T47D (cell line): ENCODE results near the gene TRUB1.

ENCODE experiments used
- DNase-seq, 2 experiments: peaks; one replicate each; pipeline versions ENCODE4 v3.0.0 to v3.0.0-alpha.2; 2011 to 2012; ENCODE audit warnings: low read depth in 1 of 2, low spot score in 1 of 2
- JUND ChIP-seq: IDR thresholded peaks from 2 replicates; pipeline ENCODE4 v1.6.1; 2012; ENCODE audit warnings: low read depth
- in situ Hi-C: cut with HindIII; loops from 2 replicates; pipeline ENCODE4 v1.10.0; 2016; ENCODE audit warnings: low sequenced_read_pairs, low pct_unique_long_range_greater_than_20kb

TRUB1 gene

DNA sequence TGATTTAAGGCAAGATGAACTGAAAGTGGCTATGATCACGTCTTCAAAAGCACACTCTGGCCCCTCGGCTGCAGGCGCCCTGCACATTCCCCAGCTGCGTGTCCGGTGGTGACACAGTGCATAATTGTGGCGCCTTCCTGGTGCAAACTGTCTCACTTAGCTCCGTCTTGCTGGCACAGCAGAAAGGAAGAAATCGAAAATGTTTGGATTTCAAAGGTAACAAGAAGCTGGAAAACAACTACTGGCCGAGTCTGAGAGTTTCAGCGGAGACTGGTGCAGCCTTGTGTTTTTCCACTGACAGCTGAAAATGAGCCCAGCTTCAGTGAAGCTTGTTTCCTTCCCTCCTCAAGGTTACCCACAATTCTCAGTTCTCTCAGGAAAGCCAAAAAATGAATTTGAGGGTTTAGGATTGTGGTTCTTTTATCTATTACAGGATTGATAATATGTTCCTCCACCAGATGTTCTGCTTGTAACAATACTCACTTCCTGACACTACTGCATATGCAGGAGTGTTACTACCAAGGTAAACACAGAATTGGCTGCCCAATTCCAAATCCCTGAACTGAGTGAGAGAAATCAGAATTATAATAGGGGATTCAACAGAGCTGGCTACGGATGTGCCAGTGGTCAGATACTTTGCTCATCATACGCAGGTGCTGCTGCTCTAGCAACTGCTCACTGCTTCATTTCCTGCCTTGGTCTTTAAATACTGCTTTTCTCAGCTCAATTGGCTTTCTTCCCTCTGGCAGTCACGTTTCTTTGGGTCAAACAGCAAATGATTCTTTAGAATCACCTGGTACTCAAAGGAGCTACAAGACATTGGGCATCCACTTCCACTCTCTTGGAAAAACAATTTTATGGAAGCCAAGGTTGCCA lies 63.7 kb downstream of the TRUB1 start:
- DNase-seq = no peak
- in situ Hi-C loops = no loop called here
- TF ChIP-seq JUND = no peak

DNA sequence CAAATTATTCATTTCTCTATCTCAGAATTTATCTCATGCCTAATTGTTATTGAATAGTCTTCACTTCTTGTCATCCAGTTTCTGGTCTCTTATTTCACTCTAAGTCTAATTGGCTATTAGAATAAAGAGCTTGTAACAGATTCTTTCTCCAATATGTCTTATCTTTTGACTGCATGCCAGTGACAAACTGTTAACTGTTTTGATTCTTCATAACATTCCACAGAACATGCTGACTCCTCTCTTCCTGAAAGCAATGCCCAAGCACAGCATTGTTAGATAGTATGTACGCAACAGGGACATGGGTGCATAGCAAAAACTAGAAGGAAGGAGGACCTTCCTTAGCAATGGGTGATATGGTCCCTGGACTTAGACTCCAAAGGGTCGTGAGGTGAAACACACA lies 65.4 kb downstream of the TRUB1 start:
- no peak for DNase-seq
- in situ Hi-C loops = no loop called here
- no peak for TF ChIP-seq JUND

DNA sequence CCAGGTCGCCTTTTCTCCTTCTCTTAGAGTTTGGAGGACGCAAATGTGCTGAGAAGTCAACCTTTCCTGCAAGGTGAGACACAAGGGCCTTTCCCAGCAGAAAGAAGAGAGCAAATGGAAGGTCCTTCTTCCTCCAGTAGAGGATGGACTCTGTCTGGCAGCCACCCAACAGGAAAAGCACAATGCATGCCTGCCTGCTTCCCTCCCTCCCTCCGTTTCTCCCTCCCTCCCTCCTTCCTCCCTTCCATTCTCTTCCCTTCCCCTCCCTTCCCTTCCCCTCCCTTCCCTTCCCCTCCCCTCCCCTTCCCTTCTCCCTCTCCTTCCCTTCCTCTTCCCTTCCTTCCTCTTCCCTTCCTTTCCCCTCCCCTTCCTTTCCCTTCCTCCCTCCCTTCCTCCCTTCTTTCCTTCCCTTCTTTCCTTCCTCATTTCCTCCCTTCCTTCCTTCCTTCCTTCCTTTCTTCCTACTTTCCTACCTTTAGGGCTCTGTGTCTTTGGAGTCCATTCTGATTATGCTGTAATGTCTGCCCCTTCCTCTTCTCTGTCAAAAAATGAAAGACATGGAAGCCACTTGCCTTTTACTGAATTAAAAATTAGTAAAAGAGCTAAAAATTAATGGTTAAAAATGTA lies 66.4 kb downstream of the TRUB1 start:
- DNase-seq = no peak
- no peak for TF ChIP-seq JUND
- in situ Hi-C loops = no loop called here

DNA sequence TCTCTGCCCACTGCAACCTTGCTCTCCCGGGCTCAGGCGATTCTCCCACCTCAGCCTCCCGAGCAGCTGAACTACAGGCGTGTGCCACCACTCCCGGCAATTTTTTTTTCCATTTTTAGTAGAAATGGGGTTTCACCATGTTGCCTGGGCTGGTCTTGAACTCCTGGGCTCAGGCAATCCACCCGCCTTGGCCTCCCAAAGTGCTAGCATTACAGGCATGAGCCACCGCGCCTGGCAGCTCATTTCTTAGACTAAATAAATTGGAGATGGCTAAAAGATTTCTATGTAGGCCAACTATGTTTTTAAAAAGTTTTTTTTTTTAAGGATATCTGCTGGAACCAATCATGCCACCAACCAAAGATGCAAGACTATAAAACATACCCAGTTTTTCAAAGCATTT lies 67.8 kb downstream of the TRUB1 start:
- TF ChIP-seq JUND = no peak
- no peak for DNase-seq
- in situ Hi-C loops = no loop called here

DNA sequence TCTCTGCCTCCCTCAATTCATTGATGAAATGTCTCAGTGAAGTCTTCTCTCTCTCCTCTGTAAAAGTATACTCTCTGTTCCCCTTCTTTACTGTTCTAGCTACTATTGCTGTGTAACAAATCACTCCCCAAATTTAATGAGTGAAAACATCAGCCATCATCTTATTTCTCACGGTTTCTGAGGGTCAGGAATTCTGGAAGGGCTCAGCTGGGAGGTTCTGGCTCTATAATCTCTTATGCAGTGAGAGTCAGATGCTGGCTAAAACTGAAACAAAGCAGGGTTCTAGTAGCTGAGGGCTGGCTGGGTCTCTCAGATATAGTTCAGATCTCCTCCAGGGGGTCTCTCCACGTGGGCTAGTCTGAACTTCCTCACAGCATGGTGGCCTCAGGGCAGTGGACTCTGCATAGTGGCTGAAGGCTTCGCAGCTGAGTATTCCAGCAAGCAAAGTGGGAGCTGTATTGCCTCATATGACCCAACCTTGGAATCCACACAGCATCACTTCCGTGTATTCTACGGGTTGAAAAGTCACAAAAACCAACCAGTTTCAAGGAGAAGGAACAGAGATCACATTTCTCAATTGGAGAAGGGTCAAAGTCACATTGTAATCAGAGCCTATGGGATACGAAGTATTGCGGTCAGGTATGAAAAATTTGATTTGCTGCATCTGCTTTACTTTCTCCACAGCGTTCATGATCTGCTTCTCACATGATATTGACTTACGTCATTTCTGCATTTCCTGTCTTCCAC lies 80.4 kb downstream of the TRUB1 start:
- no peak for TF ChIP-seq JUND
- in situ Hi-C loops = no loop called here
- no peak for DNase-seq

DNA sequence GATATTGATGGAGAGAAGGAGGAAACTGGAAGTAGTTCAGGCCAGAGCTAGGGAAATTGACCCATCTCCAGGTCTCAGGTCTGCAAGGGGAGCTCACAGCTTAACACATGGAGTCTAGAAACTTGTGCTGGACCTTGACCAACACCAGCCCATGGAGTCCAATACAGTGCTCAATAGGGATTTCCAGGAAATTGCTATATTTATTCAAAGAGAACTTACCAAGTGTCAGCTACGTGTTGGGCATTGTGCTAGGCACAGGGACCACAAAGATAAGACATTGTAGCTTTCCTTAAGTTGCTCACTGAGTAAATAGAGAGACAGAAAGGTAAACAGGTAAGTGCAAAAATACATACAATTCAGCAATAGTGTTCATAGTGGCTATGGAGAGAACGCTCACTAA lies 82.5 kb downstream of the TRUB1 start:
- TF ChIP-seq JUND = no peak
- in situ Hi-C loops = no loop called here
- no peak for DNase-seq

DNA sequence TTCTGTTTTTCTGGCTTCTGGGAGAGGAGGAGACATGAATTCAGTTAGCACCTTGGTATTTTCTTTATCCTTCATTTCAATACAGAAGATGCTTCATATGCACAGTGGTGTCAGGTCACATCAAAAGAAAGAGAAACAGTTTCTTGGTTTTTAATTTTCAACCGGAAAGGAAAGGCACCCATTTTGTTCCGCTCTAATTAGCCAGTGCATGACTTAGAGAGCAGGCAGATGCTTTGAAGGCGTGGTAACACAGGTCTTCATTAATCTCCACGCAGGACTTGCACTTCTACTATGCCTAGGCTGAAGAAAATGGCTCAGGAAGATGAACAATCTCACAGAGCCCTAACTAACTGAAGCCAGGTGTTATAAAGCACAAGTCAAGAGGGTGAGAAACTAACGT lies 84.7 kb downstream of the TRUB1 start:
- DNase-seq = no peak

DNA sequence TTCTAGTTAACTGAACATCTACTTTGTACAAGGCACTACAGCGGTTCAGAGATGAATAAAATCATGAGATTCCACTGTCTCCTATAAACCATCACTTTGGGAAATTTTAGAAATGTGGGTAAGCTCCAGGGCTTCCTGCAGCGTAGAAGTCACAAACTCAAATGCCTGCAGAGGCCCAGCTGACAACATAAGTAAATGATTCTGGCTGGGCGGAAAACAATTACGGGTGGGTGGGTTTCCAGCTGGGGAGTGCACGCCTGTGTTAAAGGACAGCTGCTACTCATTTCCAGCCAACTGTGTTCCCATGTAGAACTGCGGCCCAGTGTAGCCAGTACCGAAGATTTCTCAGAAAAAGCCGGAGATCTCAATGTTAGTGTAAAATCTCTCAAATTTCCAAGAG lies 85.7 kb downstream of the TRUB1 start:
- in situ Hi-C loops = no loop called here
- no peak for DNase-seq
- TF ChIP-seq JUND = no peak

More for the DNA sequence above, 84.7 kb downstream of the TRUB1 start:
- no peak for TF ChIP-seq JUND
- in situ Hi-C loops = no loop called here

DNA sequence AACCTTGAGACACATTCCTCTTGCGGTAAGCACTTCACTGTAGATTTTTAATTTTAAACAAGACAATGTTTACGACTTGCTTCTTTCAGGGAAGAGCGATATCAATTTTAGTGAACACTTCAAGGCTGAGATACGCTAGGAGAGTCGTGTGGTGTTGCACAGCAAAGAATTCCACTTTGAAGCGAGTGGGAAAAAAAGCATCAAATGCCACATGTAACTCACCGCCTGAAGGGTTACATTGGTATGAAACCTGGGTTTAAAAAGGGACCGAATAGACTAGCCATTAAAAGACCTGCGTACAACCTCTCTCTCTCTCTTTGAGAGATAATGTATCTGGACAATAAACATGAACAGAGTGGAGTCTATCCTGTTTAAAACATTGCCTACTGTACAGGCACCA lies 86.4 kb downstream of the TRUB1 start:
- no peak for DNase-seq
- in situ Hi-C loops = no loop called here

DNA sequence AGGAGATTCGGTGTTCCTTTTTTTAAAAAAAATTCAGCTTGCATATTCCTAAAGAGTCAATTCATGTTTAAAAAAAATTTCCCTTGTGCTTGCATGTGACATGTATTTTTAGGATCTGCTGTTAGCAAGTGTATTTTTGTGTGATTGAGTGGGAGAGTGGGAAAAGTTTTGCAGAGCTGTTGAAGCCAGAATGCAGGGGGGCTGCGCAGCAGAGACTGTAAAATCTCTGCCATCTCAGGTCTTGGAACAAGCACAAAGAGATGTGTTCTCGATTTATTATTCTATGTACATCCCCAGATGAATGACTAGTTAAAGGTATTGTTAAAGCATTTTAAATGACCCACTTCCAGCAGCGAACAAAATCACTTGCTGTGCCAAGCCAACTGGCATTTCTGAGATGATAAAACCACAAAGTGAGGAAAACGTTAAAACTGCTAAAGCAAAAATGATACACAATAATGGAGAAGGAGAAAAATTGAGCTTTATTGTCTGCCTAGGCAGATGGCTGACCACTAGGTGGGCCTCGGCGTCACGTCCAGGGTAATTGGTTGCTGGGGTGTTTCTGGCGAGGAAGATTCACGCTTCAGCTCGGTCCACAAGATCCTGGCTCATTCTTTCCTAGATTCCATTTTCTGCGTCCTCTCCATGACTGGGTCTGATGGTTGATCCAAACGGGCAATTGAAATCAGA lies 88.2 kb downstream of the TRUB1 start:
- in situ Hi-C loops = no loop called here
- DNase-seq = no peak
- no peak for TF ChIP-seq JUND

More for the DNA sequence above, 86.4 kb downstream of the TRUB1 start:
- TF ChIP-seq JUND = no peak

DNA sequence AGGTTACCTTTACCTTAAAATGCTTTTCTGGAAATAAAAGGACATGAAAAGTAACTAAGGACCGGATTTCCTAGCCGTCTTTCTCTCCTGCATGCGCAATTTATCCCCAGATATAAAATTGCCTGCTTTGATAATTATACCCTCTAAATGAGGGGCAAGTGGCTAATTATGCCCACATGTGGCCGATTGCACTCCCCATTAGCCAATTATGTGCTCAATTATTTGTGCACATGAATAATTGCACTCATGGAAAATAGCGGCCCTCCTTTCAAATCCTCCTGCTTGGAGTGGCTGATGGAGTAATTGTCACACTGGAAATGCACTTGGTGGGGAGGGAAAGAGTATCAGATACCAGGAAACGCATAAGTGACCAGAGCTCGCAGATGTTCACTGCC lies 88.7 kb downstream of the TRUB1 start:
- TF ChIP-seq JUND = no peak
- DNase-seq = no peak
- in situ Hi-C loops = no loop called here
